Hepatic stellate cell (primary cell): Measurements from ENCODE around the gene UPK1A.
"Not testable (repeated sequence)": the region's sequence is repeated elsewhere in the genome, so short reads cannot be mapped to it uniquely, and the experiment has no call there.

Experiments used
- DNase-seq: peaks from one replicate; pipeline ENCODE4 v3.0.0; 2011; ENCODE audit warnings: low spot score

Gene UPK1A

GRCh38 chr19:35644987-35645679 lies 21.2 kb upstream of the UPK1A start:
- DNase-seq: peak; percentile 71

- no peak for DNase-seq
These were observed 20.4 kb upstream of the UPK1A start for GRCh38 chr19:35645680-35646511.

- DNase-seq: peak; percentile 99
These were observed 18.0 kb upstream of the UPK1A start, which contains the start of gene COX6B1 for GRCh38 chr19:35648017-35648961. Gene COX6B1 (plus strand): TSS chr19:35648323. CDS start chr19:35651244, 2,921 bp downstream.

GRCh38 chr19:35650581-35650980 lies 15.7 kb upstream of the UPK1A start:
- no peak for DNase-seq

GRCh38 chr19:35654828-35655227 lies 11.5 kb upstream of the UPK1A start:
- DNase-seq: not testable (repeated sequence)

GRCh38 chr19:35655600-35655999 lies 10.7 kb upstream of the UPK1A start:
- no peak for DNase-seq

GRCh38 chr19:35656700-35657099 lies 9.6 kb upstream of the UPK1A start:
- no peak for DNase-seq

- no peak for DNase-seq
These were observed 8.2 kb upstream of the UPK1A start for GRCh38 chr19:35657904-35658700.

- no peak for DNase-seq
These were observed 4.3 kb upstream of the UPK1A start for GRCh38 chr19:35661995-35662340.

GRCh38 chr19:35663981-35664380 lies 2.3 kb upstream of the UPK1A start:
- no peak for DNase-seq

- no peak for DNase-seq
These were observed 1.2 kb upstream of the UPK1A start for GRCh38 chr19:35665157-35665556.

- no peak for DNase-seq
These were observed 713 bp upstream of the UPK1A start for GRCh38 chr19:35665604-35666003.

- no peak for DNase-seq
These were observed 3.2 kb downstream of the UPK1A start for GRCh38 chr19:35669566-35669965.

GRCh38 chr19:35669974-35670373 lies 3.7 kb downstream of the UPK1A start:
- no peak for DNase-seq

- DNase-seq: no peak
These were observed 4.4 kb downstream of the UPK1A start for GRCh38 chr19:35670686-35671085.

GRCh38 chr19:35671818-35672217 lies 5.5 kb downstream of the UPK1A start:
- DNase-seq: peak; percentile 44

- peak; percentile 92 for DNase-seq
These were observed 6.9 kb downstream of the UPK1A start for GRCh38 chr19:35673121-35673804.

- no peak for DNase-seq
These were observed 9.3 kb downstream of the UPK1A start for GRCh38 chr19:35675589-35676140.

GRCh38 chr19:35689836-35690235 lies 23.5 kb downstream of the UPK1A start:
- DNase-seq: peak; percentile 65

- DNase-seq: not testable (repeated sequence)
These were observed 24.8 kb downstream of the UPK1A start for GRCh38 chr19:35691106-35691505.

GRCh38 chr19:35692010-35692409 lies 25.7 kb downstream of the UPK1A start:
- no peak for DNase-seq
